Keratinocyte (primary cell): ENCODE results near the gene MTMR3.

ENCODE experiments used
- EZH2 ChIP-seq: IDR thresholded peaks from one replicate; pipeline ENCODE4 v1.6.1; 2012; ENCODE audit warnings: inconsistent platforms, mild to moderate bottlenecking, low read length, moderate library complexity
- TF ChIP-seq, protein P1 (sequence below), 3 experiments: IDR thresholded peaks in 1 of 3; conservative IDR thresholded peaks in 1 of 3; optimal IDR thresholded peaks in 1 of 3; 2 replicates in 2 of 3; 3 replicates in 1 of 3; pipeline versions ENCODE3 to v1.5.1; 2011; ENCODE audit warnings: low read length in 3 of 3, mild to moderate bottlenecking in 3 of 3, moderate library complexity in 2 of 3, control low read depth in 1 of 3, inconsistent platforms in 1 of 3; ENCODE audit not compliant: insufficient read depth in 2 of 3; ENCODE audit errors: extremely low read depth in 1 of 3

GRCh38 chr22:30031764-30032455 lies 148.9 kb downstream of the MTMR3 start:
- TF ChIP-seq, protein P1, sequence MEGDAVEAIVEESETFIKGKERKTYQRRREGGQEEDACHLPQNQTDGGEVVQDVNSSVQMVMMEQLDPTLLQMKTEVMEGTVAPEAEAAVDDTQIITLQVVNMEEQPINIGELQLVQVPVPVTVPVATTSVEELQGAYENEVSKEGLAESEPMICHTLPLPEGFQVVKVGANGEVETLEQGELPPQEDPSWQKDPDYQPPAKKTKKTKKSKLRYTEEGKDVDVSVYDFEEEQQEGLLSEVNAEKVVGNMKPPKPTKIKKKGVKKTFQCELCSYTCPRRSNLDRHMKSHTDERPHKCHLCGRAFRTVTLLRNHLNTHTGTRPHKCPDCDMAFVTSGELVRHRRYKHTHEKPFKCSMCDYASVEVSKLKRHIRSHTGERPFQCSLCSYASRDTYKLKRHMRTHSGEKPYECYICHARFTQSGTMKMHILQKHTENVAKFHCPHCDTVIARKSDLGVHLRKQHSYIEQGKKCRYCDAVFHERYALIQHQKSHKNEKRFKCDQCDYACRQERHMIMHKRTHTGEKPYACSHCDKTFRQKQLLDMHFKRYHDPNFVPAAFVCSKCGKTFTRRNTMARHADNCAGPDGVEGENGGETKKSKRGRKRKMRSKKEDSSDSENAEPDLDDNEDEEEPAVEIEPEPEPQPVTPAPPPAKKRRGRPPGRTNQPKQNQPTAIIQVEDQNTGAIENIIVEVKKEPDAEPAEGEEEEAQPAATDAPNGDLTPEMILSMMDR (optimal IDR thresholded peaks at IDR 0.05 in 1 of 3, IDR thresholded peaks at IDR 0.05 in 1 of 3, conservative IDR thresholded peaks at IDR 0.05 in 1 of 3; ENCODE audit: extremely low read depth in 1 of 3, insufficient read depth in 2 of 3, low read length in 3 of 3): no peak
- TF ChIP-seq EZH2: no peak
